A673 (cell line): ENCODE results near the gene B4GALT6.

Experiments
- CTCF ChIP-seq: fragments of 300-800, 200-600 bp; sonication (generic); conservative IDR thresholded peaks from 2 replicates; pipeline ENCODE4 v1.5.1; 2017; ENCODE audit warnings: low read depth, mild to moderate bottlenecking, antibody characterized with exemption, low read length, moderate library complexity, mixed read lengths
- EZH2 ChIP-seq: fragments of 200-600 bp; sonication (generic); IDR thresholded peaks from 2 replicates; pipeline ENCODE4 v1.6.1; 2017; ENCODE audit warnings: borderline replicate concordance, low read depth, mild to moderate bottlenecking, mixed read lengths, antibody characterized with exemption, low read length; ENCODE audit not compliant: poor library complexity, severe bottlenecking

GRCh38 chr18:31617031-31617717, 67.2 kb downstream of the B4GALT6 start:
- TF ChIP-seq CTCF (no peak), EZH2 (no peak)
